HepG2 (cell line): Measurements from ENCODE around the gene ITGB3. TPM values are rescaled to one million over a fixed set of nuclear protein-coding genes. Genes with fewer than 3 reads are reported as not detected.

Experiments used
- CREB1 ChIP-seq, 2 experiments: fragments of 450-650 bp in 1 of 2; IDR thresholded peaks; 2 replicates each; pipeline ENCODE4 v1.6.1; 2016 to 2017; ENCODE audit warnings: control low read depth in 1 of 2, mild to moderate bottlenecking in 1 of 2, missing compliant biosample characterization in 1 of 2, missing genetic modification characterization in 1 of 2
- GATAD1 ChIP-seq: IDR thresholded peaks from 2 replicates; pipeline ENCODE4 v1.6.1; 2016; ENCODE audit warnings: missing genetic modification reagents, missing compliant biosample characterization
- HNF4G ChIP-seq, 2 experiments: sonication (generic) in 1 of 2; formaldehyde crosslinking in 1 of 2; IDR thresholded peaks; 2 replicates each; pipeline versions ENCODE4 v1.4.0 to v1.6.1; 2011 to 2020; ENCODE audit warnings: borderline replicate concordance in 2 of 2, low read depth in 2 of 2, mild to moderate bottlenecking in 2 of 2, low read length in 1 of 2, missing genetic modification reagents in 1 of 2, moderate library complexity in 1 of 2
- KDM6A ChIP-seq: IDR thresholded peaks from 2 replicates; pipeline ENCODE4 v1.6.1; 2016; ENCODE audit warnings: low read depth
- KLF11 ChIP-seq: IDR thresholded peaks from 2 replicates; pipeline ENCODE4 v1.6.1; 2016; ENCODE audit warnings: missing compliant biosample characterization
- MEIS1 ChIP-seq: sonication (generic); formaldehyde crosslinking; IDR thresholded peaks from 2 replicates; pipeline ENCODE4 v1.9.0; 2021; ENCODE audit warnings: mild to moderate bottlenecking, missing genetic modification reagents, moderate library complexity, borderline replicate concordance
- MIER2 ChIP-seq: IDR thresholded peaks from 2 replicates; pipeline ENCODE4 v1.6.1; 2016; ENCODE audit warnings: missing biosample characterization, missing genetic modification reagents
- MIXL1 ChIP-seq: IDR thresholded peaks from 2 replicates; pipeline ENCODE4 v1.6.1; 2016
- NCOA2 ChIP-seq: sonication (generic); formaldehyde crosslinking; IDR thresholded peaks from 2 replicates; pipeline ENCODE4 v1.8.0; 2022; ENCODE audit warnings: inconsistent platforms
- PPARG ChIP-seq: conservative IDR thresholded peaks from 2 replicates; pipeline ENCODE4 v1.6.1; 2016; ENCODE audit warnings: missing biosample characterization, missing genetic modification reagents
- SALL2 ChIP-seq: sonication (generic); formaldehyde crosslinking; IDR thresholded peaks from 2 replicates; pipeline ENCODE4 v1.8.1; 2023; ENCODE audit warnings: mild to moderate bottlenecking, missing genetic modification reagents, inconsistent platforms
- SMAD3 ChIP-seq: sonication (generic); formaldehyde crosslinking; IDR thresholded peaks from 2 replicates; pipeline ENCODE4 v1.4.0; 2020; ENCODE audit warnings: missing genetic modification reagents
- SPEN ChIP-seq: sonication (generic); formaldehyde crosslinking; IDR thresholded peaks from 2 replicates; pipeline ENCODE4 v1.5.1; 2020; ENCODE audit warnings: low read depth, mild to moderate bottlenecking, missing genetic modification reagents
- TARDBP ChIP-seq: sonication (generic); formaldehyde crosslinking; IDR thresholded peaks from 2 replicates; pipeline ENCODE4 v1.8.0; 2022; ENCODE audit warnings: mild to moderate bottlenecking, missing genetic modification reagents
- ZNF234 ChIP-seq: sonication (generic); formaldehyde crosslinking; conservative IDR thresholded peaks from 2 replicates; pipeline ENCODE4 v1.5.1; 2020; ENCODE audit warnings: mild to moderate bottlenecking, missing genetic modification reagents
- ZNF451 ChIP-seq: sonication (generic); formaldehyde crosslinking; IDR thresholded peaks from 2 replicates; pipeline ENCODE4 v1.5.0; 2020; ENCODE audit warnings: mild to moderate bottlenecking, missing genetic modification reagents
- ZNF772 ChIP-seq: sonication (generic); formaldehyde crosslinking; IDR thresholded peaks from 2 replicates; pipeline ENCODE4 v1.5.0; 2020; ENCODE audit warnings: mild to moderate bottlenecking, missing genetic modification reagents
- ZNF878 ChIP-seq: sonication (generic); formaldehyde crosslinking; IDR thresholded peaks from 2 replicates; pipeline ENCODE4 v1.8.1; 2023; ENCODE audit warnings: mild to moderate bottlenecking, missing genetic modification reagents, moderate library complexity
- ZNF883 ChIP-seq: sonication (generic); formaldehyde crosslinking; IDR thresholded peaks from 2 replicates; pipeline ENCODE4 v1.5.1; 2020; ENCODE audit warnings: mild to moderate bottlenecking, missing genetic modification reagents; ENCODE audit errors: not compliant biosample characterization
- polyA plus RNA-seq, 8 experiments: library from polyadenylated mRNA; depleted of rRNA in 3 of 8; stranded (reverse) in 7 of 8; unstranded in 1 of 8; fragments of >200 nt; fragmentation: Illumina TruSeq in 4 of 8; extraction: Trizol in 4 of 8; gene quantifications; 2 replicates each; pipeline versions ENCODE4 v1.2.1 to v1.2.3, GENCODE V29; 2011 to 2016; ENCODE audit warnings: low read depth in 4 of 8, missing spikeins in 1 of 8, mixed read lengths in 1 of 8; ENCODE audit not compliant: insufficient read depth in 1 of 8
- total RNA-seq, 5 experiments: library from RNA; depleted of rRNA; stranded (reverse); fragments of >200 nt; fragmentation: Illumina TruSeq; extraction: Trizol; gene quantifications; 2 replicates each; pipeline ENCODE4 v1.2.3, GENCODE V29; 2016; ENCODE audit warnings: low read depth in 1 of 5
- TF ChIP-seq, protein P1 (sequence below): sonication (generic); formaldehyde crosslinking; conservative IDR thresholded peaks from 2 replicates; pipeline ENCODE4 v1.4.0; 2020; ENCODE audit warnings: mild to moderate bottlenecking, missing genetic modification reagents, moderate library complexity
- TF ChIP-seq, protein P2 (sequence below): sonication (generic); formaldehyde crosslinking; IDR thresholded peaks from 2 replicates; pipeline ENCODE4 v1.4.0; 2020; ENCODE audit warnings: missing genetic modification reagents, mild to moderate bottlenecking, borderline replicate concordance
- TF ChIP-seq, protein P3 (sequence below): fragments of 450-650 bp; IDR thresholded peaks from 2 replicates; pipeline ENCODE4 v1.6.1; 2017; ENCODE audit warnings: mild to moderate bottlenecking

Gene ITGB3
- total and polyA plus RNA-seq, 2 of the 13 experiments (the other 11 are each of a cell fraction or from before 2014, with no cell fraction given): 0.09 to 0.31 TPM

DNA sequence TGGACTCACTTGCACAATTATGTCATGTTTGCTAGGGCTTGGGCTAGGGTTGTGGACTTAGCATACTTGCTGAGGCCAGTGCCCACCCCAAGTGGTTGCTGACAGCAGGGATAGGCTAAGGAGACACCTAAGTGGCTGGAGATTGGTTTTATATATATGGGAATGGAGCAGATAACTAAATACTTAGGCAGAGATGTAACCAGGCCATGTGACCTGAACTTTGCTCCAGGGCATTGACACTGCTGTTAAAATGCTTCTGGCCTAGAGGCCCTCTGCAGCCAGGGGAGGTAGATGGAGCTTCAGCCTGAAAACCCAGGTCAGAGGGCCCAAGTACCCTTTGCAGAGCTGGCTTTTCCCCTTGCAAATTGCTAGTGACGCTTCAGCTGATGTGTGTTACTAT lies 1.4 kb upstream of the ITGB3 start (continued):
- TF ChIP-seq KLF11 (CRISPR knock-in tag) (0 out of 2 replicates have a peak, but pooled peaks have one; percentile 42), ZNF234 (CRISPR knock-in tag) (no peak), GATAD1 (CRISPR knock-in tag) (peak; percentile 32; the same call in 1 of the 2 replicates), SMAD3 (CRISPR knock-in tag) (no peak), KDM6A (CRISPR knock-in tag) (peak; percentile 71; the same call in 1 of the 2 replicates), PPARG (CRISPR knock-in tag) (peak; percentile 46; the same call in 1 of the 2 replicates), MIXL1 (no peak; the same call in 1 of the 2 replicates), ZNF451 (no peak), CREB1 (IDR thresholded peaks at IDR 0.05) (no peak), CREB1 (CRISPR knock-in tag; IDR thresholded peaks at IDR 0.05) (no peak), MEIS1 (CRISPR knock-in tag) (no peak), NCOA2 (peak; percentile 36; the same call in 1 of the 2 replicates), TARDBP (CRISPR knock-in tag) (0 out of 2 replicates have a peak, but pooled peaks have one; percentile 57), ZNF772 (CRISPR knock-in tag) (no peak), MIER2 (no peak), HNF4G (IDR thresholded peaks at IDR 0.05; ENCODE audit: borderline replicate concordance, low read depth, low read length) (peak; percentile 75), HNF4G (CRISPR knock-in tag; IDR thresholded peaks at IDR 0.05; ENCODE audit: borderline replicate concordance, low read depth) (no peak), ZNF883 (CRISPR knock-in tag) (peak; percentile 52), SALL2 (CRISPR knock-in tag) (0 out of 2 replicates have a peak, but pooled peaks have one; percentile 25), ZNF878 (CRISPR knock-in tag) (no peak), SPEN (CRISPR knock-in tag) (peak; percentile 29; the same call in 1 of the 2 replicates)
- TF ChIP-seq, protein P1, sequence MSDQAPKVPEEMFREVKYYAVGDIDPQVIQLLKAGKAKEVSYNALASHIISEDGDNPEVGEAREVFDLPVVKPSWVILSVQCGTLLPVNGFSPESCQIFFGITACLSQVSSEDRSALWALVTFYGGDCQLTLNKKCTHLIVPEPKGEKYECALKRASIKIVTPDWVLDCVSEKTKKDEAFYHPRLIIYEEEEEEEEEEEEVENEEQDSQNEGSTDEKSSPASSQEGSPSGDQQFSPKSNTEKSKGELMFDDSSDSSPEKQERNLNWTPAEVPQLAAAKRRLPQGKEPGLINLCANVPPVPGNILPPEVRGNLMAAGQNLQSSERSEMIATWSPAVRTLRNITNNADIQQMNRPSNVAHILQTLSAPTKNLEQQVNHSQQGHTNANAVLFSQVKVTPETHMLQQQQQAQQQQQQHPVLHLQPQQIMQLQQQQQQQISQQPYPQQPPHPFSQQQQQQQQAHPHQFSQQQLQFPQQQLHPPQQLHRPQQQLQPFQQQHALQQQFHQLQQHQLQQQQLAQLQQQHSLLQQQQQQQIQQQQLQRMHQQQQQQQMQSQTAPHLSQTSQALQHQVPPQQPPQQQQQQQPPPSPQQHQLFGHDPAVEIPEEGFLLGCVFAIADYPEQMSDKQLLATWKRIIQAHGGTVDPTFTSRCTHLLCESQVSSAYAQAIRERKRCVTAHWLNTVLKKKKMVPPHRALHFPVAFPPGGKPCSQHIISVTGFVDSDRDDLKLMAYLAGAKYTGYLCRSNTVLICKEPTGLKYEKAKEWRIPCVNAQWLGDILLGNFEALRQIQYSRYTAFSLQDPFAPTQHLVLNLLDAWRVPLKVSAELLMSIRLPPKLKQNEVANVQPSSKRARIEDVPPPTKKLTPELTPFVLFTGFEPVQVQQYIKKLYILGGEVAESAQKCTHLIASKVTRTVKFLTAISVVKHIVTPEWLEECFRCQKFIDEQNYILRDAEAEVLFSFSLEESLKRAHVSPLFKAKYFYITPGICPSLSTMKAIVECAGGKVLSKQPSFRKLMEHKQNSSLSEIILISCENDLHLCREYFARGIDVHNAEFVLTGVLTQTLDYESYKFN (CRISPR knock-in tag): peak; percentile 80
- TF ChIP-seq, protein P2, sequence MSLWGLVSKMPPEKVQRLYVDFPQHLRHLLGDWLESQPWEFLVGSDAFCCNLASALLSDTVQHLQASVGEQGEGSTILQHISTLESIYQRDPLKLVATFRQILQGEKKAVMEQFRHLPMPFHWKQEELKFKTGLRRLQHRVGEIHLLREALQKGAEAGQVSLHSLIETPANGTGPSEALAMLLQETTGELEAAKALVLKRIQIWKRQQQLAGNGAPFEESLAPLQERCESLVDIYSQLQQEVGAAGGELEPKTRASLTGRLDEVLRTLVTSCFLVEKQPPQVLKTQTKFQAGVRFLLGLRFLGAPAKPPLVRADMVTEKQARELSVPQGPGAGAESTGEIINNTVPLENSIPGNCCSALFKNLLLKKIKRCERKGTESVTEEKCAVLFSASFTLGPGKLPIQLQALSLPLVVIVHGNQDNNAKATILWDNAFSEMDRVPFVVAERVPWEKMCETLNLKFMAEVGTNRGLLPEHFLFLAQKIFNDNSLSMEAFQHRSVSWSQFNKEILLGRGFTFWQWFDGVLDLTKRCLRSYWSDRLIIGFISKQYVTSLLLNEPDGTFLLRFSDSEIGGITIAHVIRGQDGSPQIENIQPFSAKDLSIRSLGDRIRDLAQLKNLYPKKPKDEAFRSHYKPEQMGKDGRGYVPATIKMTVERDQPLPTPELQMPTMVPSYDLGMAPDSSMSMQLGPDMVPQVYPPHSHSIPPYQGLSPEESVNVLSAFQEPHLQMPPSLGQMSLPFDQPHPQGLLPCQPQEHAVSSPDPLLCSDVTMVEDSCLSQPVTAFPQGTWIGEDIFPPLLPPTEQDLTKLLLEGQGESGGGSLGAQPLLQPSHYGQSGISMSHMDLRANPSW (CRISPR knock-in tag): 0 out of 2 replicates have a peak, but pooled peaks have one; percentile 34
- TF ChIP-seq, protein P3, sequence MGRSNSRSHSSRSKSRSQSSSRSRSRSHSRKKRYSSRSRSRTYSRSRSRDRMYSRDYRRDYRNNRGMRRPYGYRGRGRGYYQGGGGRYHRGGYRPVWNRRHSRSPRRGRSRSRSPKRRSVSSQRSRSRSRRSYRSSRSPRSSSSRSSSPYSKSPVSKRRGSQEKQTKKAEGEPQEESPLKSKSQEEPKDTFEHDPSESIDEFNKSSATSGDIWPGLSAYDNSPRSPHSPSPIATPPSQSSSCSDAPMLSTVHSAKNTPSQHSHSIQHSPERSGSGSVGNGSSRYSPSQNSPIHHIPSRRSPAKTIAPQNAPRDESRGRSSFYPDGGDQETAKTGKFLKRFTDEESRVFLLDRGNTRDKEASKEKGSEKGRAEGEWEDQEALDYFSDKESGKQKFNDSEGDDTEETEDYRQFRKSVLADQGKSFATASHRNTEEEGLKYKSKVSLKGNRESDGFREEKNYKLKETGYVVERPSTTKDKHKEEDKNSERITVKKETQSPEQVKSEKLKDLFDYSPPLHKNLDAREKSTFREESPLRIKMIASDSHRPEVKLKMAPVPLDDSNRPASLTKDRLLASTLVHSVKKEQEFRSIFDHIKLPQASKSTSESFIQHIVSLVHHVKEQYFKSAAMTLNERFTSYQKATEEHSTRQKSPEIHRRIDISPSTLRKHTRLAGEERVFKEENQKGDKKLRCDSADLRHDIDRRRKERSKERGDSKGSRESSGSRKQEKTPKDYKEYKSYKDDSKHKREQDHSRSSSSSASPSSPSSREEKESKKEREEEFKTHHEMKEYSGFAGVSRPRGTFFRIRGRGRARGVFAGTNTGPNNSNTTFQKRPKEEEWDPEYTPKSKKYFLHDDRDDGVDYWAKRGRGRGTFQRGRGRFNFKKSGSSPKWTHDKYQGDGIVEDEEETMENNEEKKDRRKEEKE: no peak
